Measurements from ENCODE around the gene SPAG9.

Gene SPAG9

DNA sequence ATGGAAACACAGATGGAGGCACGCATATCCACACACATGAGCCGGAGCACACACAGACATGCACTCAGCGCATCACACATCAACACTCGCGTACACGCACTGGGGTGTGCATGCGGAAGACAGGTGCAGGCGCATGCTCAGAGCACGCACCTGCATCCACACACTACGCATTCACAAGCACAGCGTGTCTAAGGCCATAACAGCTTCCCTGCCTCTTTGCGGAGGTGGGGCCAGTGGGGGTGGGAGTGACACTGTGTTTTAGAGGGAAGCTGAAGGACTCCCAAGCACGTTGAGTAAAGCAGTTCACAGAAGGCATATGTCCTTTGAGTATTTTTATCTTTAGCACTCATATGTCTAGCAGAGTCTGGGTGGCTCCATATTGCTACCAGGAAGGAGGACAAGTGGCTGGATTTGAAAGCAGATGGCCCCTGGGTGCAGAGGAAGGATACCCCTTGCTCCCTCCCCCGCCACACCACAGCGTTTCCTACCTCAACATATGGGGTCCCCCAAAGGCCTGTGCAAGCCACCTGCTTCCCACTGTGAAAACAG lies 185.9 kb downstream of the SPAG9 start:
- DNase-seq, result peak in 2 of 3 donors; percentile 59 to 64

DNA sequence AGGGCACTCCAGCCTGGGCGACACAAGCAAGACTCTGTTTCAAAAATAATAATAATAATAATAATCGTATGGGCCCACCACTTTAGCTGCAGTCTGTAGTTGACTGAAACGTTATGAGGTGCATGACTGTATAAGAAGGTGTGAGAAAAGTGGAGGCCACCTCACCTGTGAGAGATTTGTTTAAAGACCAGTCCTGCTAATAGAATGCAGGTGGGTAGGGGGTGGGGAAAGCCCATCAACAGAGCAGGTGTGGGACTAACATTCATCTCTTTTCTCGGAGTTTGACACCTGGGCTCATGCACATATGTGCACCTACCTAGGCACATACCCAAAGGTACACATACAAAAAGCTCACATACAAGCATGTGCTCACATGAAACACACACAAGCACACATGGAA lies 186.5 kb downstream of the SPAG9 start:
- DNase-seq, result no peak

DNA sequence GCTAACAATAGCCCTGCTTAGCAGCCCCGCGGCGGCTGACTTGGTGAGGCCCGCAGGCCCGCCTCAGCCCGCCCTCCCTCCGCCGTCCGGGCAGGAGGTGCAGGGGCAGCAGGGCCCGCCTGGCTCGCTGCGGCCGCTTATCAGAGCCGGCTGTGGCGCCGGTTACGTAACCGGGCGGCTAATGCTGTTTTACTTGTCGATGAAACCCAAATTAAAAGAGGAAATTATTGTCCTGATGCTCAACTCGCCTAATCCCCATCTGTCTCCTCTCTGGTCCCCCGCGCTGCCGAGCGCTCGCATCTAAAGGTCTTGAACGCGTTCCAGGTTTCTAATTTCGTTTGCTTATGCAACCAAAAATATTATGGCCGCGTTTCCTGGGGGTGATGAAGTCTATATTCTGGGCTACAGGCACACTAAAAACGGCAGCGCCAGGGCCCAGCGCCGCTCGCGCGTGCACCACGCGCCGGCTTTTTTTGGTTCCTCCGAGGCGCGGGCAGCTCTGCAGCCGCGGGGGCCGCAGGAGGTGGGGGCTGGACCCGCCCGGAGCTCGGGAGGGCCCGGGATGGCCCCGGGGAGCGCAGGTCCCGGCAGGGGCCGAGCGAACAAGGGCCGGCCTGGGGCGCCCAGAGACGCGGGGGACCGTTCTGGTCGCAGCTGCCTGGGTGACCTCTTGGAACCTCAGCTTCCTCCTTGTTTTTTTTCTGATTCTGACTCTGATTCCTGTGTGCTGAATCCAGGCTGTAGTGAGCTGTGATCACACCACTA lies 189.3 kb downstream of the SPAG9 start:
- DNase-seq, result peak; percentile 50 to 68 (median 51)

DNA sequence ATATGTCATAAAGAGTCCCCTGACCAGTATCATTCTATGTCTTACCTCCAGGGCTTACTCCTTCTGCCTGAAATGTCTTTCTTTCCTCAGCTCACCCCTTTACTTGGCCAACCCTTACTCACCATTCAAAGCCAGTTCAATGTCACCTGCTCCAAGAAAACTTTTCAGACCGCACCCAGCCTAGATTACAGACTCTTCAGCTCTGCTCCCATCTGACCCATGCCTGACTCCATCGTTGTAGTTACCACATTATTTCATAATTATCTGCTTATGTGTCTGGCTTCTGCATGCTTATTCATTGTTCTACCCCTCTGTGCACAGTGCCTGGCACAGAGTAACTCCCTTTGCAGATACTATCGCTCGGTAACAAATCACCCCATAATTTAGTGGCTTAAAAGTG lies 192.0 kb downstream of the SPAG9 start:
- peak in 1 of 3 donors; percentile 33 for DNase-seq

DNA sequence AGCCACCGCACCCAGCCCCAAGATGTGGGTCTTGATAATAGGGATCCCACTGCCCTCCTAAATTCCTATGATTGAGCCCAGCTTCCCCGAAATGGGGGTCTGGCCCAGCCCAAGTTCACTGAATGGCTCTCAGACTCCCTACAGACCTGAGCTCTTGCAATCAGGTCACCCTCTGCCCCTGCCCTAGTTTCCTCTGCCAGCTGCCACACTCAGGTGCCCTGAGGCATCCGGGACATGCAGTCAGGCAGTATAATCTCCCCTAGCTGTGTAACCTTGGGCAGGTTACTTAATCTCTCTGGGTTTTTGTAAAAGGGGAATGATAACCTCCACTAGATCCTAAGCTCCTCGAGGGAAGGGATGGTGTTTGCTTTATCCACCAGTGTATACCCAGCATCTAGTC lies 193.4 kb downstream of the SPAG9 start:
- no peak for DNase-seq

DNA sequence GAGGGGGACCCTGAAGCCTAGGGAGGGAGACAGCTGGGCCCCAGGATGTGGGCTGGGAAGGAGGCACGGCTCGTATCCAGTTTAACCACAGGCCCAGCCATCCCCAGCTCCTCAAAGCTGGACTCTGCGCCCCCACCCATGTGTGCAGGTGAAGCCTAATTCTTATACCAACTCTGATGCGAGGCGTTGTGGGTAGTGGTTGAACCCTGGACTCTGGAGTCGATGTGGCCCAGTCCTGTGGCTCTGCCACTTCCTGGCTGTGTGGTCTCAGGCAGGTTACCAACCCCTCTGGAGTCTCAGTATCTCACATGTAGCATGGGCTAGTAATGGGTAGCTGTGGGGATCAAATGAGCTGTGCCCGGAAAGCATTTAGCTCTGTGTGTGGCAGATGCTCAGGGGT lies 194.1 kb downstream of the SPAG9 start:
- no peak for DNase-seq

DNA sequence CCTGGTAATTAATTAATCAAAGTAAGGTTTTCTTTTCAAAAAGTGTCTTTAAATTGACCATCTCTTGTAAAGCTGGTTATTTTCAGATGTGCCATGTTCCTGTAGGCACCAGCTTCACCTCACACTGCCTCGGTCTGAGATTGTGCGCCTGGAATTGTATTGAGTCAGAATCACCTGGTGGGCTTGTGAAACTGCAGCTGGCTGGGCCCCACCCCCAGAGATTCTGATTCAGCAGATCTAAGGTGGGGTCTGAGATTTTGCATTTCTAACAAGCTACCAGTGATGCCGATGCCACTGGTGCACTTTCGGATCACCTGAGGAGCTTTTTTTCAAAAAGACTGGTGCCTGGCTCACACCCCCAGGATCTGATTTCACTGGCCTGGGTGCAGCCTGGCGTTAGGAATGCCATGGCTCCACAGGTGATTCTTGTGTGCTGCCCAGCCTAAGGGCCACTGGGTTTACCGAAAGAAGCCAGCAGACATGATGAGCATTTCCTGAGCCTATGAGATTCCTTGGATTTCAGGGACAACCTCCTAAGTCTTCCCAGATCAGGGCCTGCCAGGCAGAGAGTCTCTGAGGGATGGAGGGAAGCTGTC lies 195.3 kb downstream of the SPAG9 start:
- DNase-seq, result no peak

DNA sequence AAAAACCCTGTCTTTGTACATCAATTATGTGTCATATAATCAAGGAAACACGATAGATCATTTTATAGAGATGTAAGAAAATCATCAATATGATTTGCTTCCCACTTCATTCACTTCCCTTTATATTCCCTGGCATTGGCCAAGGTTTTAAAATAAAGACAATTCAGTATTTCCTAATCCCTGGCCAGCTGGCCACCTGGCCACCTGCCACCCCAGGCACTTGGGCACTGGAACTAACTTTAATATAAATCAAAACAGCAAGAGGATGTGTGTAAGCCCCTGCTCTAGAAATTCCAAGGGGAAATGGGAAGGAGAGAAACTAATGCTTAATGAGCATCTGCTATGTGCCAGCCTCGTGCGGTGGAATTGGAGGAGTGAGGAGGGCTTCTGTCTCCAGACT lies 195.9 kb downstream of the SPAG9 start:
- no peak for DNase-seq

DNA sequence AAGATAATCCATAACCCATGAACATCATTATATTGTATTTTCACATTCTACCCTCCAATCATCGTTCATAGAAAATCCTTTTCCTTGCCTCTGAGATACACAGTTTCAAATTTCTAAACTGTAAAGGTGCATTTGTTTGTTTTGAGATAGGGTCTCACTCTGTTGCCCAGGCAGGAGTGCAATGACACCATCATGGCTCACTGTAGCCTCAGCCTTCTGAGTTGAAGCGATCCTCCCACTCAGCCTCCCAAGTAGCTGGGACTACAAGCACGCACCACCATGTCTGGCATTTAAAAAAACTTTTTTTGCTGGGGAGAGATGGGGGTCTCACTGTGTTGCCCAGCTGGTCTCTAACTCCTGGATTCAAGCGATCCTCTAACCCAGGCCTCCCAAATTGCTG lies 196.4 kb downstream of the SPAG9 start:
- DNase-seq, result no peak

DNA sequence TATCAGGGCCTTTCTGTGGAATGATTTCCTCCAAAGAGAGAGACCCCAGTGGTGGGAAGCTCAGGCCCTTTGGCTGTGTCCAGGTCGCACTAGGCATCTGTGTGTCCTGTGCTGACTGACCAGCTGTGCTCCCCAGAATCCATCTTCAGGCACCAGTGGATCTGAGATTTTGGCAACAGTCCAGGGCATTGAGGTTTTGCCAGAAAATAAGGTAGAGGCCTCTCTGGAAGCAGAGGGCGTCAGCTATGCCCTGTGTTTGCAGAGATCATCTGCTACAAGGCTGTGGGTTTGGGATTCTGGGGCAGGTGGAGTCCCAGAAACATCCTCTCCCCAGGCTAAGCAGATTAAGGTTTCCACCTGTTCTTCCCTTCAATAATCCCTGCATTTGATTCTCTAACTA lies 197.1 kb downstream of the SPAG9 start:
- DNase-seq, result no peak

DNA sequence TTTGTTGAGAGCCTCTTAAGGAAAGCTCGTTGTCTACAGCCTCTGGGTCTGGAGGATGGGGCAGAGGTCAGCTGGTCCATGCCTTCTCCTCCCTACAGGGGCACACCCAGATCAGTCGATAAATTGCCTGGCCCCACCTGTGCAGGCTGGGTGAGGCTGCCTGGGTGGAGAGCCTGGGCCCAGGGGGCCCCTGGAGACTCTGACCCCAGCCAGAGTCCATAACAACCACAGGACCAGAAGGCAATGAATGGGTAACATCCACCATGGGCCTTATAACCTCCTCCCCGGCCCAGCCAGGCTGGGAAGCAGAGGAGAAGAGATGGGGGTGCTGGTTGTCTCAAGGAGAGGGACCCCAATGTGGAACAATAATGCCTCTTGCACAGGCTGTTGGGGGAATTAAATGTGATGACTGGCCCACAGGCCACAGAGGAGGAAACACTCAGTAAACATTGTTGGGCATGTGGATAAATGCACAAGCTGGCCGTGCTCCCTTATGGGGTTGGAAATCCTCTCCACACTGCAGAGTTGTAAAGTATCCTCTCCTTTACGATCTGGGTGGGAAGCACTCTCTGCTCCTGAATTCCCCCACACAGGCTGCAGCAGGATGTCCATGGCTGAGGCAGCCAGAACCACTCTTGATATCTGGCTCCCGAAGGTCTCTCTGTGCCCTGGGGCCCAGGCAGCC lies 197.8 kb downstream of the SPAG9 start:
- no peak for DNase-seq

DNA sequence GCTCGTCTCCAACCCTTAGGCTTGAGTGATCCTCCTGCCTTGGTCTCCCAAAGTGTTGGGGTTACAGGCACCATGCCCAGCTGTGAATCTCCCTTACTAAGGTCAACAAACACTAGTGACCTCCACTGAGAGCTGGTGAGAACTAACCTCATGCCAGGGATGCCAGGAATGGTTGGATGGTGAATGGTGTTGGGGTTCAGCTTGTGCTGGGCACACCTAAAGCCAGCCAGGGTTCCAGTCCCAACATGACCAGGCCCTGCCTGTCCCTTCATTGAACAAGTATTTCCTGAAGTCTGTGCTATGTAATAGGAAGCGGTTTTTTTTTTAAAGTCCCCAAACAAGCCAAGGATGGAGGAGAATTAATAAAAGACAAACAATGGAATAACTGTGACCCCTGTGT lies 198.6 kb downstream of the SPAG9 start:
- no peak for DNase-seq

DNA sequence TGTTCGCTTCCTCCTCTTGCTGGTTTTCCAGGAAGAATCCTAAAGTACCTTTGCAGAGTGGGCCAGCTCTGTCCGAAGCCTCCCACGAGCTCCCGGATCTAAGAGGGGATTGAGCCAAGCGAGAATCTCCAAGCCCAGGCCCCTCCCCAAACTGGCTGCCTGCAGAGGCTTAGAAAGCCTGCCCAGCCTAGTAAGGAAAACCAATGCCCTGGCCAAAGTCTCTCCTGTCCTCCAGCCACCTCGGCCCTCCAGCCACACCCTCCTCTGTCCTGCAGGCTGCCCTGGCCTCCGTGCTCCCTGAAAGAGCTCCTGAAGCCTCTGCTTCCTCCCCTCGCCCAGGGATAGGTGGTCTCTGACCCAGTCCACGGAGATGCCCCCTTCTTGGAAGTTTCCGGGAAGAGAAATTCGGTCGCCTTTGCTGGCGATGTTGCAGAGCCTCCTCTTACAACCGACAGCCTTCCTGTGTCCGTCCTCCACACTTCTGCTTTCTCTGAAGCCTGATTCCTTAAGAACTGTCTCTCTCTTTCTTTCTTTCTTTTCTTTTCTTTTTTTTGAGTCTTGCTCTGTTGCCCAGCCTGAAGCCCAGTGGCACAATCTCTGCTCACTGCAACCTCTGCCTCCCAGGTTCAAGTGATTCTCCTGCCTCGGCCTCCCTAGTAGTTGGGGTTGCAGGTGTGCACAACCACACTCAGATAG lies 199.6 kb downstream of the SPAG9 start:
- DNase-seq, result no peak

DNA sequence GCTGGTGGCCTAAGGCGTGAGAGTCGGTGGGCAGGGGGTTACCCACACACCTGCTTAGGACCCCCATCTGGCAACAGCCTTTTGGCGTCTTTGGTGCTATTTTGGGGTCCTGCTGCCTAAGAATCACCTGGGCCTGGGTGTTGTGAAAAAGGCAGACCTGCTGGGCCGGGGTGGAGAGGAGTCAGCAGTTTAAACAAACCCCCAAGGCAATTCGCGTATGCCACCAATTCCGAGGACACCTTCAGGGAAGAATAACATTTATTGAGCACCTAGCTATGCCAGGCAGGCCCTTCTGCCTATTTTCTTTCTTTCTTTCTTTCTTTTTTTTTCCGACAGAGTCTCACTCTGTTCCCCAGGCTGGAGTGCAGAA lies 200.6 kb downstream of the SPAG9 start:
- no peak for DNase-seq

DNA sequence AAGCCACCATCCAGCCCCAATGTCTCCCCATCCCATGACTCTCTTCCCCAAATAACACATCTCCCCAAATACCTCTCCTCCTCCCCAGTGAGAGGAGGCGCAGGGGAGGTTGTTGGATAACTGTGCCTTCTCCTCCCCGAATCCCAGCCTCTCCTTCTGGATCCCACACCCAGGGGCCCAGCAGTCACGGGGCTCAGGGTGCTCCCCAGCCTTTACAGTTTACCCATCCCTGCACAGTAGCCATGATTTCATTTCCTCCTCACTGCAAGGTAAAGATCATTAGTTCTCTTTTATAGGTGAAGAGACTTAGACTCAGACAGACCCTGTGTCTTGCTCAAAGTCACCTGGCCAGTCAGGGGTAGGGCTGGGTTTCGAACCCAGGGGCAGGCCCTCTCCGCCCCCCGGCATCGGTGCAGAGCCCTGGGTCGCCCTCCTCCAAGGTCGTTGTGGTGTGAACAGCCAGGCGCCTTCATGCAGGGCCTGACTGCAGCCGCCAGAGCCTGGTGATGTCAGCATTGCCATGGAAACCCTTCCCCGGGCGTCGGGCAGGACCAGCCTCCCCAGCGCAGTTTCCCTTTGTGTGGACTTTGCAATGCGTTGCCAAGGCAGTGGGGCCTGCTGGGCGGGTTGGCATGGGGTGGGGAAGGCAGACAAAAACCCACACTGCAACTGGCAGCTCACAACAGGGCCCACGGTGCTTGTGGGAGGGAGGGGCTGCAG lies 201.2 kb downstream of the SPAG9 start:
- peak; percentile 92 to 94 (median 92) for DNase-seq

DNA sequence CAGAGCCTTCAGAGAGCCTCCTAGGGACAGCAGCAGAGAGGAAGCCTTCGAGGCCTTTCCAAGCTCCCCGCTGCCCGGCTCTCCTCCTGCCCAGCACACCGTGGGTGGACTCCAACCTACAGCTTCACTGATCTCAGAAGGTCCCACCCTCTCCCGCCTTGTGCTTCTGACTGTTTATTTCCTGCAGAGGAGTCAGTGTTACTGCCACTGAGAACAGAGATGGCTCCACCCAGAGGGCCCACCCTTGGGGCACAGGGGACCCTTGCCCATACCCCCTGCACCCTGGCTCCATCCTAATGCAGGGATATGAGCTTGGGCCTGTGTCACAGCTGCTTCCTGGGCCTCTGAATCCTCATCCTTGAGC lies 201.8 kb downstream of the SPAG9 start:
- peak; percentile 81 to 83 (median 83) for DNase-seq

DNA sequence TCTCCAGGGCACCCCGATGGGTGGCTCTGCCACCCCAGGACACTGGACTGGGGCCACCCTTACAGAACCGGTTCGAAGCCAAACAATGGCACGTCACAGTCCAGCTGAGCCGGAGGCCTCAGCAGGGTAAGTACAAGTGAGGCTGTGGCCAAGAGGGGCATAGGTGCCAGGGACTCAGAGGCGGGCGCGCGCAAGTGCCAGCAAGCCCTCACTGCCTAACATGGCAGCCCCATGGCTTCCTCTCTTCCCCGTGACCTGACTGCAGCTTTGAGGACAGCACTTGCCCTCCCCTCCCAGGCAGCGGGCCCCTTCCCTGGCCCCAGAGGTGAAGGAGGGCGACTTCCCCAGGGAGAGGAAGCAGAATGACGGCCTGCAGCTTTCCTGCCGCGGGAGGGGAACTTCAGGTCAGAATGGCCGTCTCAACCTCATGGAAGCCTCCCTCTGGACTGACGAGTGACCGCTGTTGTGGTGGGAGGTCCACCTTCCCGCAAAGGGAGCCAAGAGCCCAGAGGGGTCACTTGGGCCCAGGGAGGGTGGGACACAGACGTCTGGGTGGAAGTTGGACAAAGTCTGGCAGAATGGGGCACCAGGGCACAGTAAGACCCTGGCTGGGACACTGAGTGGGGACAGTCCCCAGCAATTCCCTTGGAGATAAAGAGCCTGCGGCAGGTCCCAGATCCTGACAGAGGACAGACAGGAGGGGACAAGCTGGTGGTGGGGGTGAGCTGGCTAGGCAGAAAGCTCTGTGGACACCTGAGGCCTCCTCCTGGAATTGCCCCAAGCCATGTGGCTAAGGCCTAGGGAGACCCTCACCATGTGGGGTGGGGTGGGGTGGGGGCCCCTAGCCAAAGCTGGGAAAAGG lies 202.4 kb downstream of the SPAG9 start:
- DNase-seq, result peak; percentile 45 to 65 (median 53)

DNA sequence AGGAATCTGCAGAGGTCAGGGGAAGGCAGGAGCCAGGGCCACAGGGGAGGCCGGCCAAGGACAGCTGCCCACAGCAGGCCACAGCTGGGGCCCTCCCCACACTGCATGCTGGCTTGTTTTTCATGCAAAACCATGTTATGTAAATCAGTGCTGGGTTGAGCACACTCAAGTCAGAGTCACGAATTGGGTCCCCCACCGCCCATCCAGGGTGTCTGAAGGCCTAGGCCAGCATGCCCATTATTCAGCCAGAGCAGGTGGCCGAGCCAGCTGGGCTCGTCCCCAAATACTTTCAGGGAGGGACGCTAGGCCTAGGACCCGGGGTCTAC lies 203.3 kb downstream of the SPAG9 start:
- no peak for DNase-seq

DNA sequence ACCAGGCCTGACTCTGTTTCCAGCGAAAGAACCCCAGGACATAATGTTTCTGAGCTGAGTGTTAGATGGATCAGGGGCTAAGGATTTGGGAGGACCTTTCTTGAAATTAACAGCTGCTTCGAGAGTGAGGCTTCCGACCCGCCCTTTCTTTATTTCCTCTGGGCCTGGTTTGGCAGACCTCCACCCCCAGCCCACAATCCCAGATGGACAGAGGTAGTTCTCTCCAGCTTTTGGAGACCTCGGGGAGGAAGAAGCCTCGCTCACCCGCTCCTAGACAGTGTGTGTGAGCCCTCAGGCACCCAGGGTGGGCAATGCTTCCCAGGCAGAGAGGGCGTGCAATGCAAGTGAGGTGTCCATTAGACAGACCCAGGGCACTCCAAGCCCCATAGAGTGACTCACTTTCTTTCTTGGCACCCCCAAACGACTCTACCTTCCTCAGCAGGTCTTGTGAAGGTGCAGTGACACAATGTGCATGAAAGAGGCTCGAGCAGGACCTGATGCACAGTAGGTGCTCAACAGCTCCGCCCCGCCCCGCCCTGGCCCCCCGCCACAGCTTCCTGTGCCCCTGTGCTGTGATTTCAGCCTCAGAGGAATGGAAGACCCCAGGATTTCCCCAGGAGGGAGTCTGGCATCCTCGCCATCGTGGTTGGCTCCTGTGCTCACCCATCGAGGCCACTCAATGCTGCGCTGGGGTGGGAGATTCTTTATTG lies 203.8 kb downstream of the SPAG9 start:
- no peak for DNase-seq

DNA sequence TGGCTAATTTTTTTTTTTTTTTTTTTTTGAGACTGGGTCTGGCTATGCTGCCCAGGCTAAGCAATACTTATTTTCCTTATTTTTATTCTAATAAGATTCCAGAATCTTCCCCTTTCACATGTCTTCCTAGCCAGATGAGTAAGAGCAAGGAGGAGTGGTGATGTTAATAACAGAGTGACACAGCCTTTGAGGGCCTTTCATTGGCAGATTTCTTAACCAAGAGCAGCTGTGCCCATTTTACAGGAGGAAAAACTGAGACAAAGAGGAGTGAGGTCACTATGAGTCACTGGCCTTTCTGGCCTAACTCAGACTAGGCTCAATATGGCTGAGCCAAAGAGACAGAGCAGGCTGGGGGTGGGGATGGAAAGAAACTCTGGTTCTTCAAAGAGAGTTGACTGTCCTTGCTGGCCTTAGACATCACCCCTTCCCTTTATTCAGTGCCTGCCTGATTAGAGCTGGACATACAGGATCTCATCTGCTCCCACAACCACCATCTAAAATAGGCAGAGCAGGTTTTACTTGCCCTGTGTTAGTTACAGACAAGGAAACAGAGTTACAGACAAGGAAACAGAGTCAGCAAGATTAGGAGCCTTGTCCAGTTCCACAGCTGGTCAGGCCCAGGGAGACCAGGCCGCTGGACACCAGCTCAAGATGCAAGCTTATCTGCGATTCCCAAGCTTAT lies 204.5 kb downstream of the SPAG9 start:
- peak; percentile 51 to 62 (median 58) for DNase-seq

Data from suppressor macrophage treated with lipopolysaccharide for 1 hour (primary cell).